NOMO-1 treated with dmso at 0.1 percent for 144 hours (cell line): ENCODE data around the gene ACOT12.
"Not testable (repeated sequence)": the region's sequence is repeated elsewhere in the genome, so short reads cannot be mapped to it uniquely, and the experiment has no call there.

Experiments used
- DNase-seq: peaks from one replicate; lab custom pipeline; 2025; ENCODE audit not compliant: unreplicated experiment; lab: John Stamatoyannopoulos, UW

The ACOT12 gene

DNA sequence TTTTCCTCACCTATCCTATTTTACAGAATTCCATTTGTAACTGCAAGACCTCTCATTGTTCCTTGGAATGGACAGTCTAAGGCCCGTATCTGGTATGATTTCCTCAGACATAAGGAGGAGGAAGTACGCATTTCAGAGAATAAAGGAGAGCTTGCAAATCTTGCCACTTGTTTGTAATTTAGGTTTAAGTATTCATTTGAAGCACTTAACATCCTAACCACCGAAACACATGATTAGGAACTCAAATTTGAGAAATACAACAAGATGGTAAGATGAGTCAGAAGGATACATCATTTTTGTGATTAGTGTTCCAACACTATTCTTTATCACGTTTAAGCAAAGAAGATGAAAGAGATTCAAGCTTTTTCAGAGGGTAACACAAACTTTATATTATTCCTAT lies 96.4 kb downstream of the ACOT12 start:
- DNase-seq, result no peak

DNA sequence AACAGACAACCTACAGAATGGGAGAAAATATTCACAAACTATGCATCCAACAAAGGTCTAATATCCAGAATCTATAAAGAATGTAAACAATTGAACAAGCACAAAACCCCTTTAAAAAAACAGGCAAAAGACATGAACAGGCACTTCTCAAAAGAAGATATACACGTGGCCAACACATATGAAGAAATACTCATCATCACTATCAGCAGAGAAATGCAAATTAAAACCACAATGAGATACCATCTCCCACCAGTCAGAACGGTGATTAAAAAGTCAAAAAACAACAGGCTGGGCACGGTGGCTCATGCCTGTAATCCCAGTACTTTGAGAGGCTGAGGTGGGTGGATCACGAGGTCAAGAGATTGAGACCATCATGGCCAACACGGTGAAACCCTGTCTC lies 99.9 kb downstream of the ACOT12 start:
- not testable (repeated sequence) for DNase-seq

DNA sequence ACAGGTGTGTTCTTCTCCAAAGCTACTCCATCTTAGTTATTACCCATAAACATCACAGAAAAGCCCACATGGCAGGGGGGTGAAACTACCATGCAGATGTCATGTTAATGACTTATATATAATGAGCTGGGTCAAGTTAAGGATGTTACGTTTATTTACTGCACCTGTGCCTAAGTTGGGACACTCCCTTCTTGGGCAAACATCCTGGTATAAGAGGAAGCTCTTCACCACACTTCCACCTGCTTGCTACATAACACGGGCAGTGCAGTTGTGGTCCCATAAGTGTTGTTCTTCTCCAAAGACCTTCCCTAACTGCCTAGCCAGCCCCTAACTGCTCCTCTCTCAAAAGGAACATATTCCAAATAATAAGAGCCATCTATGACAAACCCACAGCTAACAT lies 101.8 kb downstream of the ACOT12 start:
- DNase-seq, result no peak

DNA sequence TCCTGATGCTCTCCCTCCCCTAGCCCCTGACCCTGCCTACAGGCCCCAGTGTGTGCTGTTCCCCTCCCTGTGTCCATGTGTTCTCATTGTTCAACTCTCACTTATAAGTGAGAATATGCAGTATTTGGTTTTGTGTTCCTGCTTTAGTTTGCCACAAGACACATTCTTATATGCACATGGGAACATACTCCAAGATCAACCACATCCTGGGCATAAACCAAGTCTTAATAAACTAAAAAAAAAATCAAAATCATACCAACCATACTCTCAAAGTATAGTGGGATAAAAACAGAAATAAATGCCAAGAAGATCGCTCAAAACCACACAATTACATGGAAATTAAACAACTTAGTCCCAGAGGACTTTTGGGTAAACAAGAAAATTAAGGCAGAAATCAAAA lies 103.8 kb downstream of the ACOT12 start:
- no peak for DNase-seq

DNA sequence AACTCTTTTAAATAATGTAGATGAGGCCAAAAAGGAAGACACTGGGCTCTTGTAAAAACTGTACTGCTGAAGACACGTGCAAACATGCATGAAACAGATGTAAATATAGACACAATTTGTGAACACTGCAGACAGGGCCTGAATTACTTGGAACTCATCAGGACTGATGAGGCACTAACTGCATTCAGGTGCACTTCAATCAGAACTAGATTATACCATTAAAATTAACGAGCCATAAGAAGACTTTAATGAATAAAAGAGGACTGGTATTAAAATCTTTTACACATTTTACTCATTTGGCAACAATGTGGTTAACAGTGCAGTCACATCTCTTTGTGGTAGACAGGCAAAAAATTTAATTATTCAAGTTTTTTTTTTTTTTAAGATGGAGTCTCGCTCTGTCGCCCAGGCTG lies 105.9 kb downstream of the ACOT12 start:
- no peak for DNase-seq

DNA sequence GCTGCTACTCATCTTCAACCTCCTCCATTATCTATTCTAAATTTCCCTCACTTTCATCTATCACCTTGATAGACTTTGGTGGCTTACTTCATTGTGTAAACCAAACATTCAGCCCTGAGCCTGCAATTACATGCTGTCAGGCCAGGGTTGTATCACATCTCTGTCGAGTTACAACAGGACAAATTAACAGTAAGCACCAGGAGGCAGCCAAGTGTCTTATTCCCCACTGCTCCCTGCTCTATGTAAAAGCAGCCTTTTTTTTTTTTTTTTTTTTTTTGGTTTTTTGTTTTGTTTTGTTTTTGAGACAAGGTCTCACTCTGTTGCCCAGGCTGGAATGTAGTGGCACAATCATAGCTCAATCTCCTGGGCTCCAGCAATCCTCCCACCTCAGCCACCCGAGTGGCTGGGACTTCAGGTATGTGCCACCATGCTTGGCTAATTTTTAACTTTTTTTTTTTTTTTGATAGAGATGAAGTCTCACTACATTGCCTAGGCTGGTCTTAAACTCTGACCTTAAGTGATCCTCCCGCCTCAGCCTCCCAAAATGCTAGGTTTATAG lies 107.8 kb downstream of the ACOT12 start:
- DNase-seq, result no peak

DNA sequence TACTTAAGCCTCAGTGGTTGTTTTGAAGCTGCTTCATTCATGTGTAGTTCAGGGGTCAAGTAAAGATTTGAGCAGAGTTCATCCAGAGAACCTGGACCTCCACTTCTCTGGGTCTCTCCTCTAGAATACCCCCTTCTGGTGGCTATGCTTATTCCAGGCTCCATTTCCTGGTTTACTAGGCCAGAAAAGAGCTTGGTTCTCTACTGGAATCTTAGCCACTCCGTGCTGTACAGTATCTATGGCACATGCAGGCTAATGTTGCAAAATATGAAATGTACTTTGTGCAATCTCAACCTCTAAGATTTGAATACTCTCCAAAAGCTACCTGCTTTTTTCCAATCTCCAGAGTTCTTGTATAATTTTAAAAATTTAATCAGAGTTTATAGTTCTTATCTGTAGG lies 110.0 kb downstream of the ACOT12 start:
- no peak for DNase-seq
